Loucy (cell line): Measurements from ENCODE around the gene FAM241B.

Source experiments
- CTCF ChIP-seq: fragments of 200-600 bp; sonication (generic); conservative IDR thresholded peaks from 2 replicates; pipeline ENCODE4 v1.5.1; 2014; ENCODE audit warnings: mild to moderate bottlenecking, antibody characterized with exemption, low read length
- EZH2phosphoT487 ChIP-seq: fragments of 200-600 bp; IDR thresholded peaks from 2 replicates; pipeline ENCODE4 v1.6.1; 2018; ENCODE audit warnings: antibody characterized with exemption, mild to moderate bottlenecking, moderate library complexity, borderline replicate concordance

- TF ChIP-seq CTCF (no peak), EZH2phosphoT487 (no peak)
Observed at GRCh38 chr10:69656742-69657269, 26.8 kb downstream of the FAM241B start.
